Ammon's horn (tissue), 1 donor: ENCODE data around the gene NRXN3.
A peak's percentile ranks its signal among the peaks of the same experiment; 100 is the strongest.
"Not testable (repeated sequence)": the region's sequence is repeated elsewhere in the genome, so short reads cannot be mapped to it uniquely, and the experiment has no call there.

Experiments
- DNase-seq: peaks from one replicate; pipeline ENCODE4 v3.0.0-alpha.2; 2016; ENCODE audit warnings: low spot score

The NRXN3 gene

DNA sequence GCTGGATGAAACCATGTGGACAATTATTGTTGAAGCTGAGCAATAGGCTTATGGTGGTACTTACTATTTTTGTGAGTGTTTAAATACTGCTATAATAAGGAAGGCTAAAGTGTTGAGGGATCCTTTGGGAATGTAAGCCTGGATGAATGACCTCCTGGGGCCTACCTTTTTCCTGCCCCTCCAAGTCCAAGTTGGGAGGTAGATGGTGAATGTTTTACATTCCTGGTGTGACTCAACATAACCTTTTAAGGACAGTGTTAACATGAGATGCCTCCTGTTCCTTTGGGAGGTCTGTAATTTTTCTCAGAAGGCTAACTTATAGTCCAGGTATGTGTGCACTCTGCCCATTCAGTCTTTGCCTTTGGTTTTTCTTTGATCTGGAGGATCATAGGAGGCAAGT is 315.9 kb downstream of the NRXN3 start:
- DNase-seq = no peak

DNA sequence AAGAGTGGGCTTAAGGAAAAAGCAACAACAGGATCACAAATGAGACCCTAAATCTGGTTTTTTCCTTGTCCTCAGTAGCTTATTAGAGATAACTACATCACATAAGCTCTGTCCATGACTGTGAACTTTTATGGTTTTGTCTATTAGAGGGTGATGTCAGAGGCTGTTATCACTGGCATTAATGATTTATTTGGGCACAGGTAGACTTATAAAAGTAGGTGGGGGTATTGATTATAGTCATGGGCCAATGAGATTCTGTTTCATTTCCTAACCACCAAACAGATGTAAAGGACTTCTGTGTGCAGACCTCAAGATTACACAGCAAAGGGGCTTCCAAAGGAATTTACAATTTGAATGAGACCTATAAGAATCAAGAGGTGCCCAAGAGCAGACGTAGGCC is 316.4 kb downstream of the NRXN3 start:
- DNase-seq = no peak

DNA sequence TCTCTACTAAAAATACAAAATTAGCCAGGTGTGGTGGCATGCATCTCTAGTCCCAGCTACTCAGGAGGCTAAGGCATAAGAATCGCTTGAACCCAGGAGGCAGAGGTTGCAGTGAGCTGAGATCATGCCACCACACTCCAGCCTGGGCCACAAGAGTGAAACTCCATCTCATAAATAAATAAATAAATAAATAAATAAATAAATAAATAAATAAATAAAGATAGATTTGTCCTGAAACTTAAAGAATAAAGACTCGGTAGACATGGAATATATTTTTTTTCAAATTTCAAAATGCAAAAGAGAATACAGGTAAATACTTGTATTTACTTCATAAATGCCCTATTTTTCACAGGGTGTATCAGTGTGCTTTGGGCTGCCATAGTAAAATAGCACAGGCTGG is 317.4 kb downstream of the NRXN3 start:
- not testable (repeated sequence) for DNase-seq

DNA sequence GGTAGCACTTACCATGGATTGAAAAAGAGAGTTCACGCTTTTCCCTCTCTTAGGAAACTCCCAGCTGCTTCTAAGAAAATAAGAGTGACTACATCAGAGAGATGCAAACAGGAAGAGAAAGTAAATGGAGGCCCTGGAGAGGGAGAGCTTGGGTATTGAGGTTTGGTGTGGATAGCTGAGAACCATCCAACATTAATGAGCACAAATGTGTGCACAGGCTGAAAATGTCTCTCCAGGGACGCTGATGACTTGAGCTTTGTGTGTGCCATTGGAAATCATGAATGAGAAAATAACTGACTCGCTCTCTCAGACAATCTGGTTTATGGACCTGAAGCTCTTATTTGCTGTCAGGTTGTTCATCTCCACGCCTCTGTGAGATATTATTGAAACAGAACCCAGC is 318.8 kb downstream of the NRXN3 start:
- DNase-seq = no peak

DNA sequence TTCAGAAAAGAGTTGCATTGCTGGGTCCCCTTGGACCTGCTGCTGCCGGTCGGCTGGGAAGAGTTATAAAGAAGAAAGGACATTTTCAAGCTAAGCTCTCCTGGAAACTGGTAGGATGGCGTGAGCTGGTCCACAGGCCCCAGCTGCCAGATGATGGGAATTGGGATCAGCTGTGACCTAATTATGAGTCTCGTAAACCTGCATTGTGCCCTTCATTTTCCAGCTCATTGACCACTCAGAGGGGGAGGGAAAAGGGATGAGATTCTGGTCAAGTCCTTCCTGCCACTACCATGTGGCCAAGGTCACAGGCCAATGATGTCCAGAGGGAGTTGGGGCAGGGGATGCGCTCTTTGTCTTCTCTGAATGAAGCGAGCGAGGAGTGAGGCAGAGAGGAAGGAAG is 320.9 kb downstream of the NRXN3 start:
- no peak for DNase-seq

DNA sequence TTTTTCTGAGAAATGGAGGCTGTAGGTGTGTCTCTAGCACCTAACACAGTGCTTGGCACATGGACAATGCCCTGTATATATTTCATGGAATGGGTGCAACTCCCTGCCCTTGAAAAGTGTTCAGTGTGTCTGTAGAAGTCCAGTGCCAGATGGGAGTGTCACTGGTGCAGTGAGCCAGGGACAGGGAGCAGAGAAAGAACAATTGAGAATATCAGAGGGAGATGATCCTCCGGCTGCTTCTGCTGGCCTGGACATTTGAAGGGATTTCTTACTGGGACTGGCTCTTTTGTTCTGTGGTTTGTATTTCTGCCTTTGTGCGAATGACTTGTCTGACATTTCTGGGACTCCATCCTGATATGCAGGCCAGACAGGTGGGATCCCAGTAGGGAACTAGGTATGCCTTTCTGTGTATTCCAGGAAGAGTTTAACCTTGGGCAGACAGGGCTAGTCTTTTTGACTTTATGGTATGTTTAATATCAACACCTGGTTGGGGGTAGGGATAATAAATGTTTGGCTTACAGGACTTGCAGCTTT is 328.0 kb downstream of the NRXN3 start:
- peak; percentile 41 for DNase-seq

DNA sequence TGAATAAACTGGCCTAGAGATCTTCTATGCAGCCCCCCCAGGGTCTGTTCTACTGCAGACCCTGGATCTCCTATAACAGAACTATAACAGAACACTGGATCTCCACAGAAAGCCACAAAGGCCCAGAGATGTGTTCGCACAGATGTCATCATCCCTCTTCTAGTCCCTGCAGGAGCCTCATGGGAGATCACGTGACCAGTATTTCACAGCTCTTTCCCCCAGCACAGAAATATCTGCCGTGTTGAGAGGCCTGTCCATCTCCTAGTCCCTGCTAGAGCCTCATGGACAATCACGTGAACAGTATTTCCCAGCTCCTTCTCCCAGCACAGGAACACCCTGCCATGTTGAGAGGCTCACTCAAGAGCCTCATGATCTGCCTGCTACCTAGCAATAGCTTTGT is 331.7 kb downstream of the NRXN3 start:
- no peak for DNase-seq

DNA sequence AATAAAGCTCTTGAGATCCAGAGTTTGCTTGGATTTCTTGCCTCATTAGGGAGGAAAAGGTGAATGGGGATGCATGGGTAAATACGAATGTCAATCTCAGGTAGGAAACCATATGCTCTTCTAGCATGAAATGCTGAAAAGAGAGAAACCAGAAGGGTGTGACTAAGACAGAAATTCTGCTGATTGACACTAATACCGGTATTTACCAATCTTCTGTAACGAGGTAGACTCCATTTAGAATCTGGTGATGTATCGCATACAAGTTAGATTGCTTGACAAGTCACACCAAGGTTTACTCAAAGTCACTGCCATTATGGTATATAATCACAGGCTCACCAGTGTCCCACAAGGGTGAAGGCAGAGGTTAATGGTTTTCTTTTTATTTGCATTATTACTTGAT is 337.9 kb downstream of the NRXN3 start:
- DNase-seq = no peak

DNA sequence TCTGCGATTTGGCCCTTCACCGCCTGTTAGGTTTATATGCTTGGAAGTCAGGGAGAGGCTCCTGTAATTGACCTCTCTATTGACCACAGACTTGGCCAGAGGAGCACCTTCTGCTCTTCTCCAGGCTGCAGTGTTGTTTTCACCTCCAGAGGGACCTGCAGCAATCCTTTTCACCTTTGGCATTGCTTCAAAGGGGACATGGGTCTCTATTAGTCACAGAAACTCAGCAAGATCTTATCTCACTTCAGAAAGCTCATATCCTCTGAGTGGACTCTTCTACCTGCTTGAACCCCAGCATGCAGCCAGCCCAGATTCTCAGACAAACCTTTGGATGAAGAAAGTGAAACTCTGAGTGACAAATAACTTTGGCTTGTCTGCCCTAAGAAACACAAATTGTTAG is 339.3 kb downstream of the NRXN3 start:
- no peak for DNase-seq

DNA sequence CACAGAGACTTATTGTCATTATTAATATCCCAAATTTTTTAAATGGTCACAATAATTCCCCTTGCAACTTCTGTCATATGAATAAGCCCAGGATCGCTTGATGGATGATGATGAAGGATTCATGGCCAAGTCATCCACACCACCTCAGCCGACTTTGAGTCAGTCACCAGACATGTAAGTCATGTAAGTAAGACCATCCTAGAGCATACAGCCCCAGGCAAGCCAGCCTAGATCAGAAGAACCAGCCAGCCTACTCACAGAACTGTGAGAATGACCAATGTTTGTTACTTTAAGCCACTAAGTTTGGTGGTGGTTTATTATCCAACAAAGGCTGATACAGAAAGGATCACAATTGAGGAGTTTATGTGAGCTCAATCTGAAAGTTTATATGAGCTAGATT is 341.8 kb downstream of the NRXN3 start:
- no peak for DNase-seq

DNA sequence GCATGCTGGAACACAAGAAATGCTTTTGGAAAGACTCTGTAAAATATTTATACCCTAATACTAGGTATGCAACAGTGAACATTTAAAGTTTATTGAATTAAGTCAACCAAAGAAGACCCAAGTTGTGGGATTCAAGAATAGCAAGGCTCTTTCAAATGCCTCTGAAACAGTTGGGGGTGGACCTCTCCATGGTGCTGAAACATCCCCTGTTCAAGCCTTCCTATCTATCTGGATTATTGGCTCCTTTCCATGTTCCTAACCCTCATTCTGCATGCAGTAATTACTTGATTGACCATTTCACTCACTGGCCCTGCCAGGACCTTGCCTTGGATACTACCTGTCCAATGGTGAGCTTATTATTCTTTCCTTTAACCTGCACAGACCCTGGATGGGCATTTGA is 349.7 kb downstream of the NRXN3 start:
- peak; percentile 17 for DNase-seq

DNA sequence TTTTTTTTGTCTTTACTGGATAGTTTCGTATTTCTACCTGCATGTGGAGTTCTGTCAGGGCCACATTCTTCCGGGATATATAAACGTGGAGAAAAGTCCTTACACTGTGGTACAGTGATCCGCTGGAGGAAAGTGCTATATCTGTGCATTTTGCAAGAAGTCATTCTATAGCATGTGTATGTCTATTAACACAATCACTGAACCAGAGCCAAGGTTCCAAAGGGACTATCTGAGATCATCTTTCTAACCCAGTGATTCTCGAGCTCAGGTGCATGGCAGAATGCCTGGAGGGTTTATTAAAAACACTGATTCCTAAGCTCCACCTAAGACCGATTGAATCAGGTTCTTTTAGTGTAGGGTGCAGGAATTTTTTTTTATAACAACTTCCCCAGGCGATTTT is 354.0 kb downstream of the NRXN3 start:
- no peak for DNase-seq

DNA sequence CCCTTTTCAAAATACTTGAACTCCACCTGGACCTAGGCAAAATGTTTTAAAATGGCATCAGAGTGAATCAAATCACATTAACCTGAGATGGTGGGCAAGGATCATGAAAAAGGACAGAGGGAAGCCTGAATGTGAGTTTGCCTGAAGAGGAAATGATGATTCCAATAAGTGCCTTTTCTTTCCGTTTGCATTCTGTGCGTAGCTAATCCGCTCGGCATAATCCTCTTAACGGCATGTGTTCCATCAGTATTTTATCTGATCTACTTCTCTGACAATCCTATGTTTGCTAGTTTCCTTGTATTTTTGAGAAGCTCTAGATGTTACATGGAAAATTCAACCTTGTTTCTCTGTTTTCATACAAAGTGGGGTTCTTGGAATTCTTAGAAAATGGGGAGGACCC is 354.6 kb downstream of the NRXN3 start:
- DNase-seq = no peak

DNA sequence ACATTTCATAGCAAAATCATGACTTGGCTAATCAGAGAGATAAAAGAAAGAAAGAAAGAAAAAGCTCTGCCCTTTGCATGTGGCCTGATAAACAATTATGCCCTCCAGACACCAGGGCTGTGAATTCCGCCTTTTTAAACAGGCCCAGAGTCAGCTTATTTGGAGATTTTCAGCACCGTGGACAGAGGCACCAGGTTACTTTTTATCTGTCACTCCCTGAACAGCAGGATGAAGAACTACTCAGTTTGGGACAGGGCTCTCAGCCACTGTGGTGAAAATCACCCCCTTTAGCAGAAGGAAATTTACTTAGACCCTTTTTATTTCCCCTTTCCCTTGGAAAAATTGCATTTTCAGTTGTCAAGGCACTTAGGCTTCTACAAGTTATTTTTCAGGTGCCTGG is 359.9 kb downstream of the NRXN3 start:
- no peak for DNase-seq

DNA sequence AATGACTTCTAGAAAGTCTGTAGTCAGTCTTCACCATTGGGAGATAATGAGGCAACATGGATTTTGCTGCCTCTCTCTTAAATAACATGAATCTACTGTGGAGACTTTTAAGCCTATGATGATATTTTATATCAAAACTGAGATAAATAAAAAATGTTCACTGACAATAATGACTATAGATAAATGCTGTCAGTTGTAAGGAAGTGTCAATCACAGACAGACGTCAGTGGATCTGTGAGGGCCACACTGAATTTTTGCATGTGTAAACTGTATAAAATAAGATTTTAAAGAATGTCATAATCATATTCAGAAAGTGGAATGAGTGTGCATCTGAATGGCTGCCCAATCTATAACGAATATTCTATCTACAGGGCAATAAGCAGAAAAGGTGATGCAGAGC is 364.0 kb downstream of the NRXN3 start:
- no peak for DNase-seq

DNA sequence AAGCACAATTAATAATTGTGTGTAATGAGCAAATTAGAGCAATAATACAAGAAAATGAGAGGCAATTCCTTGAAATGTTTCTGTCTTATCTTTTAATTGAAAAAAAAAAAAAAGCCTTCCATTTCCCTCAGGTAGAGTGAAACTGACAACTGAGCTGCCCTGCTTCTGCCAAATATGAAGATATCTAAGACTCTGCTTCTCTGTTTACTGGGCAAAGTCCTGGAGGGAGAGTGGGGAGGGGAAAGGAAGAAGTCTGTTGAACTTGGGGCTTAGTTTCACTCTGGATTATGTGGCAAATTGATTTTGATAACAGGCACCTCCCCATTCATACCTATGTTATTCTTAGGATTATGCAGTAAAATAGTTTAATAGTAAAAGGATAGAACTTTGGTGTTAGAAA is 364.9 kb downstream of the NRXN3 start:
- DNase-seq = no peak

DNA sequence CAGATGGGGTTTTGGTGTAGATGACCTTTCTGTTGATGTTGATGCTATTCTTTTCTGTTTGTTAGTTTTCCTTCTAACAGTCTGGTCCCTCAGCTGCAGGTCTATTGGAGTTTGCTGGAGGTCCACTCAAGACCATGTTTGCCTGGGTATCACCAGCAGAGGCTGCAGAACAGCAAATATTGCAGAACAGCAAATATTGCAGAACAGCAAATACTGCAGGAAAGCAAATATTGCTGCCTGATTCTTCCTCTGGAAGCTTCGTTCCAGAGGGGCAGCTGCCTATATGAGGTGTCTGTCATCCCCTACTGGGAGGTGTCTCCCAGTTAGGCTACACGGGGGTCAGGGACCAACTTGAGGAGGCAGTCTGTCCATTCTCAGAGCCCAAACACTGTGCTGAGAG is 371.6 kb downstream of the NRXN3 start:
- not testable (repeated sequence) for DNase-seq

DNA sequence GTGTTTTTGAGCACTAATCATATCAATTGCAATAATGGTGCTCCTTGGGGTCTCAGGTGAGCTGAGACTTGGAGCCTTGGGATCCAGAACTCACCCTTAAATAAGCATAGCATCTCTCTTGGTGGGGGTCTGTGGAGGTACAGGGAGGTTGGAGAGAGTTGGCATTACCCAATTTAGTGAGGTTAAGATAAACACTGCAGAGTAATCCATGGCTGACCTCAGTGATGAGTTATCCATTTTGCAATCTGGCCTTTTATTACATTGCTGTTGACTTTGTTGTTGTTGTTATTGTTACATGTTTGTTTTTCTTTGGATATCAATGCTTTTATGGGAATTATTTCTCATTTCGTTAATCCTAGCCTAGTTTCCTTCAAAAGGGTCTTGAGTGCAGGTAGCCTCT is 373.3 kb downstream of the NRXN3 start:
- no peak for DNase-seq

DNA sequence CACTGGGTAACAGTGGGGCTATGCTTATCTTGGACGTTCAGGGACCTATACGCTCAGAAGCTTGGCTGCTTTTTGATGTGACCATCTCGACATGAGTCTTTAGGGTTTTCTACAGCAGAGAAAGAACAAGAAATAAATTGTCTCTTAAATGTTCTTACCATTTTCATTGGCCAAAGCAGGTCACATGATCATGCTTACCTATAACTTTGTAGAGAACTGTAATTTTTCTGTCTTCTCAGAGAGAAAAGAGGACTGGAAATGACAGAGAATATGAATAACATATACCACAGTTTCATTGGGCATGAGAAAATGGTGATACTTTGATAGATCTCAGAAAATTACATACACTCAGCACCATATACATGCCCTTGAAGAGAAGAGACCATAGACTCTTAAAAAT is 390.9 kb downstream of the NRXN3 start:
- DNase-seq = no peak

DNA sequence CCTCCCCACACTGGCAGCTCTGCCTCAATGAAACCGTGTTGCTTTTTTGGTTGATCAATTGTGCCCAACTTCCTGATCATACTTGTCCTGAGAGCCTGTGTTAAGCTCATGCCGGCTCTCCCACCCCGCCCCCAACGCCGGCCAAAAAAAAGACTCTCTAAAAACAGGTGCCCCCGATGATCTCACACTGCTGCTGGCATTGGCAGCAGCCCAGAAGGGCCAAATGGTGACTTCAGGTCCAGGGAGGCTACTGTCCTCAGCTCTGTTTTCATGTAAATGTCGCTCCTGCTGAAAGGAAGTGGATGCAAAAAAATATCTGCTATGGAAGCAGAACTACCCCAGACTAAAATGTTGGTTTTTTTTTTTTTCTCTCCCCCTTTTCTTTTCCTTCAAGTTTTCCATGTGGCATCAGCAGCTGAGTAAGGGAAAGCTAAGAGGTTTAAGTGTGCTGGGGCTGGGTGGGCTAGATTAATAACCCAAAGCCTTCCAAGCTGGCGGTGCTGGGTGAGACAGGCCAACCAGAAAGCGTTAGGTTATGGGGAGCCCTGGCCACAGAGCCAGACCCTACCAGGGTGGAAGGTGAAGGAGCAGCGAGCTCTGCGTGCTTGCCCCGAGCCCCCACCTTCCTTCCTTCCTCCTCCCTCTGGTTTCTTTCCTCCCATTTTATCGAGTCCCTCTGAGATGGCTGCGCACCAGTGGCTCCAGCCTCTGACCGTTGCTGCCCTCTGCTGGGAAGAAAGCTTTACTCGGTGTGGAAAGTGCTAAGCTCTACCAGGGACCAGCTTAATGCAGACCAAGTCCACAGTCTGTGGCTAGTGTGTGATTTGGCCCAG is 396.1 kb downstream of the NRXN3 start:
- peak; percentile 94 for DNase-seq

DNA sequence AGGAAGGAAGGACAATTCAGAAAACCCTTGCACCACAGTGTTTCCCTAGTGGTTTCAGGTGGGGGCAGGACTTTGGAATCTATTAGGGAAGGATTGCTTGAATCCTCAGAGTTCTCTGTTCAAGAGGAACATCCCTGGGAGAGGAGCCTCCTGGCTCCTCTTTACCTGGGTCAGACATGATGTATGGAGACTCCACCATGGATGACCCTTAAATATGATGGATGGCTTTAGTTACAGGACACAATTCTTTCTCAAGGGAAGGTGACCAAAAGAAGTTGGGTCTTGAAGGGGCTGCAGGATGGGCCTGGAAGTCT is 396.6 kb downstream of the NRXN3 start:
- no peak for DNase-seq

DNA sequence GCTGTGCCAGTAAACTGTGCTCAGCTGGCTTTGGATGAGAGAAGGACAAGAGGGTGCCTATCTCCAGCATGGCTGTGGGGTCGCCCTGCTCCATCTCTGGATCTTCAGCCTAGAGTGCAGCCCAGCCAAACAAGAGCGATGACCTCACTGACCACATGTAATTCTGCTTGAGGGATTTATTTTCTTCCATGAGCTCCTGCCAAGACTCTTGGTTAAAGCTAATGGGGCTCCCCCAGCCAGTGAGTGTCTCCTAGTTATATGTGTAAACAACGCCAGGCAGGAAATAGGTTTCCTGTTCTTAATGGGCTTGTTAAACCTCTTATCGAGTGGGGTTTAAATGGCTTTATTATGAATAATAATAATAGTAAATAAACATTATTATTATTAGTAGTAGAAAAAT is 397.2 kb downstream of the NRXN3 start:
- DNase-seq = no peak

DNA sequence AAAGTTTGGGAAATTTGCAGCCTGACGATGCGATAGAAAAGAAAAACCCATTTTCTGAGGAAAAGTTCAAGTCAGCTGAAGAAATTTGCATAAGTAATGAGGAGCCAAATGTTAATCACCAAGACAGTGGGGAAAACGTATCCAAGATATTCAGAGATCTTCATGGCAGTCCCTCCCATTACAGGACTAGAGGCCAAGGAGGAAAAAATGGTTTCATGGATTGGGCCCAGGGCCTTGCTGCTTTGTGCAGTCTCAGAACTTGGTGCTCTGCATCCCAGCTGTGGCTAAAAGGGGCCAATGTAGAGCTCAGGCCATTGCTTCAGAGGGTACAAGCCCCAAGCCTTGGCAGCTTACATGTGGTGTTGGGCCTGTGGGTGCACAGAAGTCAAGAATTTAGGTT is 403.6 kb downstream of the NRXN3 start:
- not testable (repeated sequence) for DNase-seq

DNA sequence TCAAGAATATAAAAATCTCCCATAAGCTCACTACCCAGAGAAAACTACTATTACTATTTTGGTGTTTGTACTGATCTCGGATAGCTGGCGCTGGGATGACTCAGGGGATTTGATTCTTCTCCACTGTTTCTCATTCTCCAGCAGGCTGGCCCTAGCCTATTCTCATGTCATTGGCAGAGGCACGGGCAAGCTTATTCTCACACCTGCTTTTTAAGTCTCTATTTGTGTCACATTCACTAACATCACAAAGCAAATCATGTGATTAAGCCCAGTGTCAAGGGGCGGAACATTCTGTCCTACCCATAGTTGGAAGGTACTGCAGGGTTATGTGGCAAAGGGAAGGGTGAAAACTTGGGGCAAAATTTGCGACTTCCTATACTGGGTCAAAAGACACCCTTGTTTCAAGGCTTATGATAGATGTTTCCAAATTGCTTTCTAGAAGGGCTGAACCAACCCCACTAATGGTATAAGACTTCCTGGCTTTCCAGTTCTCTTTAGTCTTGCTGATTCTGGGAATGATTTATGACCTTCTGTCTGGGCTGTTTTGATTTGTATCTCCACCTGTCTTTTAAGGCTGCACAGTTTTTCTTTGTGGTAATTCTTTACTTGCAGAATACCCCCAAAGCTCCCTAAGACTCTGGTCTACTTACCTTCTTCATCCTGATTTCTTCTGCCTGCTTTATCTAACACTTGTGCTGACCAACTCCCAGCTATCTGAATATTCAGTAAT is 406.4 kb downstream of the NRXN3 start:
- no peak for DNase-seq
